Neural cell (in vitro differentiated cells): ENCODE measurements around the gene UNC45A. TPM values are rescaled to one million over a fixed set of nuclear protein-coding genes. Genes with fewer than 3 reads are reported as not detected.

Experiments
- H2AFZ ChIP-seq: fragments of 200-600, 300-800 bp; sonication (generic), shearing (Covaris generic); 2 replicates; pipeline ENCODE4 v1.6.0; 2014; ENCODE audit warnings: low read depth, mild to moderate bottlenecking, antibody characterized with exemption, low read length, moderate library complexity
- H3F3A ChIP-seq: fragments of 200-600 bp; shearing (Covaris generic); 2 replicates; pipeline ENCODE4 v1.6.1; 2016; ENCODE audit warnings: mild to moderate bottlenecking, moderate library complexity, mixed read lengths, antibody characterized with exemption, low read length; ENCODE audit not compliant: insufficient read depth, poor library complexity, severe bottlenecking
- H3K27ac ChIP-seq: fragments of 200-600, 300-800 bp; sonication (generic), shearing (Covaris generic); 2 replicates; pipeline ENCODE4 v1.5.1; 2014; ENCODE audit warnings: mild to moderate bottlenecking, low read length, moderate library complexity
- H3K27me3 ChIP-seq: fragments of 300-800, 200-600 bp; sonication (generic), shearing (Covaris generic); 2 replicates; pipeline ENCODE4 v1.6.0; 2014; ENCODE audit warnings: mild to moderate bottlenecking, low read depth, low read length, moderate library complexity; ENCODE audit not compliant: insufficient read depth
- H3K36me3 ChIP-seq: fragments of 300-800, 200-600 bp; sonication (generic), shearing (Covaris generic); 2 replicates; pipeline ENCODE4 v1.5.1; 2014; ENCODE audit warnings: mild to moderate bottlenecking, antibody characterized with exemption, low read length, moderate library complexity; ENCODE audit not compliant: insufficient read depth
- H3K4me2 ChIP-seq: fragments of 300-800, 200-600 bp; sonication (generic), shearing (Covaris generic); 2 replicates; pipeline ENCODE4 v1.6.0; 2014; ENCODE audit warnings: mild to moderate bottlenecking, low read length
- H3K4me3 ChIP-seq: fragments of 300-800, 200-600 bp; sonication (generic), shearing (Covaris generic); 2 replicates; pipeline ENCODE4 v1.5.1; 2014; ENCODE audit warnings: mild to moderate bottlenecking, low read length, moderate library complexity
- H3K79me2 ChIP-seq: fragments of 200-600 bp; shearing (Covaris generic); replicated peaks from 2 replicates; pipeline ENCODE4 v1.6.0; 2014; ENCODE audit warnings: mild to moderate bottlenecking, low read length, moderate library complexity; ENCODE audit not compliant: insufficient read depth
- H3K9ac ChIP-seq: fragments of 300-800, 200-600 bp; sonication (generic), shearing (Covaris generic); 2 replicates; pipeline ENCODE4 v1.6.1; 2016; ENCODE audit warnings: mild to moderate bottlenecking, low read length, mixed read lengths
- H3K9me2 ChIP-seq: fragments of 200-600 bp; shearing (Covaris generic); 2 replicates; pipeline ENCODE4 v1.6.1; 2016; ENCODE audit warnings: mild to moderate bottlenecking, low read length, mixed read lengths; ENCODE audit not compliant: insufficient read depth
- H3K9me3 ChIP-seq: fragments of 200-600, 300-800 bp; sonication (generic), shearing (Covaris generic); 2 replicates; pipeline ENCODE4 v1.6.1; 2016; ENCODE audit warnings: mild to moderate bottlenecking, mixed run types, low read length, moderate library complexity, mixed read lengths
- H4K20me1 ChIP-seq: fragments of 200-600 bp; shearing (Covaris generic); 2 replicates; pipeline ENCODE4 v1.6.1; 2016; ENCODE audit warnings: mild to moderate bottlenecking, mixed run types; ENCODE audit not compliant: insufficient read depth
- EP300 ChIP-seq: fragments of 450-650 bp; conservative IDR thresholded peaks from 2 replicates; pipeline ENCODE4 v1.6.1; 2014; ENCODE audit warnings: antibody characterized with exemption, mild to moderate bottlenecking, moderate library complexity; ENCODE audit not compliant: poor library complexity, severe bottlenecking
- EZH2 ChIP-seq: fragments of 200-600, 300-800 bp; shearing (Covaris generic), sonication (generic); IDR thresholded peaks from 2 replicates; pipeline ENCODE4 v1.6.1; 2014; ENCODE audit warnings: antibody characterized with exemption, low read length, borderline replicate concordance, mild to moderate bottlenecking; ENCODE audit not compliant: insufficient read depth, poor library complexity, severe bottlenecking
- MXI1 ChIP-seq: fragments of 450-650 bp; conservative IDR thresholded peaks from 2 replicates; pipeline ENCODE4 v1.6.1; 2014; ENCODE audit warnings: antibody characterized with exemption, mild to moderate bottlenecking; ENCODE audit not compliant: poor library complexity, severe bottlenecking
- POLR2AphosphoS5 ChIP-seq: IDR thresholded peaks from 2 replicates; pipeline ENCODE4 v1.6.1; 2012
- RAD21 ChIP-seq: fragments of 450-650 bp; conservative IDR thresholded peaks from 2 replicates; pipeline ENCODE4 v1.6.1; 2014; ENCODE audit warnings: antibody characterized with exemption, mild to moderate bottlenecking, moderate library complexity
- SMC3 ChIP-seq: fragments of 450-650 bp; conservative IDR thresholded peaks from 2 replicates; pipeline ENCODE4 v1.6.1; 2014; ENCODE audit warnings: antibody characterized with exemption, mild to moderate bottlenecking, moderate library complexity; ENCODE audit not compliant: poor library complexity
- TAF1 ChIP-seq: IDR thresholded peaks from 2 replicates; pipeline ENCODE4 v1.6.1; 2012; ENCODE audit warnings: low read depth
- polyA plus RNA-seq: library from polyadenylated mRNA; depleted of rRNA; stranded (reverse); fragments of >200 nt; gene quantifications from 2 replicates; pipeline ENCODE4 v1.2.3, GENCODE V29; 2014
- TF ChIP-seq, protein P1 (sequence below): fragments of 450-650 bp; IDR thresholded peaks from 2 replicates; pipeline ENCODE4 v1.5.1; 2014; ENCODE audit warnings: antibody characterized with exemption, mild to moderate bottlenecking, moderate library complexity; ENCODE audit not compliant: poor library complexity, severe bottlenecking
- TF ChIP-seq, protein P2 (sequence below): IDR thresholded peaks from 2 replicates; pipeline ENCODE4 v1.6.1; 2012; ENCODE audit warnings: borderline replicate concordance

UNC45A gene
- polyA plus RNA-seq, 1 donor from 2014 or later: 41.3 TPM

DNA sequence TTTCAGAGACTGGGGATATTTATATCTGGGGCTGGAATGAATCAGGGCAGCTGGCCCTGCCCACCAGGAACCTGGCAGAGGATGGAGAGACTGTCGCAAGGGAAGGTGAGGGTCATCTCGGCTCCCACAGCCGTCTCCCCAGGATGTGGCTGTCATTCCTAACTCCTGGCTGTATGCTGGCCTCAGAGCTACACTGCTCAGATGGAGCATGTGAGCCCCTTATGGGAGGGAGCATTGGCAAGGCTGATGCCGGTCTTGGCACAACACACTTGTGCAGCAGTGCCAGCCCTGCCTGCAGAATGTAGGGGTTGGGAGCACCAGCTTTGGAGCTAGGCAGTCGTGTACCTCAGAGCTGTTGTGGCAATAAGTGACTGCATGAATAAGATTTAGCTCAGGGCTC is 24.8 kb downstream of the UNC45A start:
- Histone ChIP-seq H4K20me1 (no peaks in the 10 kb centered on the region), H3K9me2 (no peaks in the 10 kb centered on the region), H2AFZ (no peak overlapping the region), H3K9ac (no peak overlapping the region), H3K27ac (no peak overlapping the region), H3K9me3 (no peaks in the 10 kb centered on the region), H3K4me2 (no peak overlapping the region), H3K36me3 (no peaks in the 10 kb centered on the region), H3K4me3 (no peak overlapping the region), H3F3A (no peaks in the 10 kb centered on the region), H3K27me3 (peaks cover 15% of the 10 kb centered on the region), H3K79me2 (no peaks in the 10 kb centered on the region)
- TF ChIP-seq TAF1: no peak
- TF ChIP-seq, protein P1, sequence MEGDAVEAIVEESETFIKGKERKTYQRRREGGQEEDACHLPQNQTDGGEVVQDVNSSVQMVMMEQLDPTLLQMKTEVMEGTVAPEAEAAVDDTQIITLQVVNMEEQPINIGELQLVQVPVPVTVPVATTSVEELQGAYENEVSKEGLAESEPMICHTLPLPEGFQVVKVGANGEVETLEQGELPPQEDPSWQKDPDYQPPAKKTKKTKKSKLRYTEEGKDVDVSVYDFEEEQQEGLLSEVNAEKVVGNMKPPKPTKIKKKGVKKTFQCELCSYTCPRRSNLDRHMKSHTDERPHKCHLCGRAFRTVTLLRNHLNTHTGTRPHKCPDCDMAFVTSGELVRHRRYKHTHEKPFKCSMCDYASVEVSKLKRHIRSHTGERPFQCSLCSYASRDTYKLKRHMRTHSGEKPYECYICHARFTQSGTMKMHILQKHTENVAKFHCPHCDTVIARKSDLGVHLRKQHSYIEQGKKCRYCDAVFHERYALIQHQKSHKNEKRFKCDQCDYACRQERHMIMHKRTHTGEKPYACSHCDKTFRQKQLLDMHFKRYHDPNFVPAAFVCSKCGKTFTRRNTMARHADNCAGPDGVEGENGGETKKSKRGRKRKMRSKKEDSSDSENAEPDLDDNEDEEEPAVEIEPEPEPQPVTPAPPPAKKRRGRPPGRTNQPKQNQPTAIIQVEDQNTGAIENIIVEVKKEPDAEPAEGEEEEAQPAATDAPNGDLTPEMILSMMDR: no peak
- TF ChIP-seq, protein P2, sequence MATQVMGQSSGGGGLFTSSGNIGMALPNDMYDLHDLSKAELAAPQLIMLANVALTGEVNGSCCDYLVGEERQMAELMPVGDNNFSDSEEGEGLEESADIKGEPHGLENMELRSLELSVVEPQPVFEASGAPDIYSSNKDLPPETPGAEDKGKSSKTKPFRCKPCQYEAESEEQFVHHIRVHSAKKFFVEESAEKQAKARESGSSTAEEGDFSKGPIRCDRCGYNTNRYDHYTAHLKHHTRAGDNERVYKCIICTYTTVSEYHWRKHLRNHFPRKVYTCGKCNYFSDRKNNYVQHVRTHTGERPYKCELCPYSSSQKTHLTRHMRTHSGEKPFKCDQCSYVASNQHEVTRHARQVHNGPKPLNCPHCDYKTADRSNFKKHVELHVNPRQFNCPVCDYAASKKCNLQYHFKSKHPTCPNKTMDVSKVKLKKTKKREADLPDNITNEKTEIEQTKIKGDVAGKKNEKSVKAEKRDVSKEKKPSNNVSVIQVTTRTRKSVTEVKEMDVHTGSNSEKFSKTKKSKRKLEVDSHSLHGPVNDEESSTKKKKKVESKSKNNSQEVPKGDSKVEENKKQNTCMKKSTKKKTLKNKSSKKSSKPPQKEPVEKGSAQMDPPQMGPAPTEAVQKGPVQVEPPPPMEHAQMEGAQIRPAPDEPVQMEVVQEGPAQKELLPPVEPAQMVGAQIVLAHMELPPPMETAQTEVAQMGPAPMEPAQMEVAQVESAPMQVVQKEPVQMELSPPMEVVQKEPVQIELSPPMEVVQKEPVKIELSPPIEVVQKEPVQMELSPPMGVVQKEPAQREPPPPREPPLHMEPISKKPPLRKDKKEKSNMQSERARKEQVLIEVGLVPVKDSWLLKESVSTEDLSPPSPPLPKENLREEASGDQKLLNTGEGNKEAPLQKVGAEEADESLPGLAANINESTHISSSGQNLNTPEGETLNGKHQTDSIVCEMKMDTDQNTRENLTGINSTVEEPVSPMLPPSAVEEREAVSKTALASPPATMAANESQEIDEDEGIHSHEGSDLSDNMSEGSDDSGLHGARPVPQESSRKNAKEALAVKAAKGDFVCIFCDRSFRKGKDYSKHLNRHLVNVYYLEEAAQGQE: no peak
- no peak for TF ChIP-seq POLR2AphosphoS5
- no peak for TF ChIP-seq SMC3
- TF ChIP-seq EP300: no peak
- TF ChIP-seq RAD21: no peak
- no peak for TF ChIP-seq EZH2
- no peak for TF ChIP-seq MXI1

DNA sequence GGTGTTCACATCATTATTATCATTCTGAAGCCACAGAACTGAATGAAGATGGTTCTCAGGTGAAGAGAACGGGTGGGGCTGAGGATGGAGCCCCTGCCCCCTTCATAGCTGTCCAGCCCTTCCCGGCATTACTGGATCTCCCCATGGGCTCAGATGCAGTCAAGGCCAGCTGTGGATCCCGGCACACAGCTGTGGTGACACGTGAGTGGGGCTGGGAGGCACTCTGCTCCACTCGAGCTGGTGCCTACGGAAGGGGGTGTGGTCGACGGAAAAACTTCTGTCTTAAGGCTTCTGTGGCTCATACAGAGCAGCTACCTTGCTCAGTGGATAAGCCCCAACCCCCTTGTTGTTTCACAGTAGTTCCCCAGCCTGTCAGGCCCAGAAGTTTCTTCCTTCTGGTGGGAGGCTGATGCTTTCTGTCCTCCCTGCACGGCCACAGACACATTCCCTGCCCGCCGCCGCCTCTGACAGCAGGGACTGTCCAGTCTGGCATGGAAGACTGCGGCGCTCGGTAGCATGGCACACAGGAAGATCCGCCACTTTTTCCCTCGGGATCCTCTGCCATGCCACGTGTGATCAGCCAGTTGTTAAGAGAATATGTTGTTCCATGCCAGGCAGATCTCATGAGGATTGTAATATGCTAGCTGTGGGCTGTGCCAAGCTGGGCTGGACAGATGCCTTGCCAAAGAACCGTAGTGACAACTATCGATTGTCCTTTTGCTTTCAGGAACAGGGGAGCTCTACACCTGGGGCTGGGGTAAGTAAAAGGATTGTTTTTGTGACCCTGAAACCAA is 25.4 kb downstream of the UNC45A start:
- peaks cover 15% of the 10 kb centered on the region for H3K27me3 ChIP-seq
- no peak overlapping the region for H2AFZ ChIP-seq
- no peaks in the 10 kb centered on the region for H3F3A ChIP-seq
- H4K20me1 ChIP-seq: no peaks in the 10 kb centered on the region
- H3K9ac ChIP-seq: no peak overlapping the region
- H3K9me2 ChIP-seq: no peaks in the 10 kb centered on the region
- H3K4me3 ChIP-seq: no peak overlapping the region
- TF ChIP-seq RAD21 (no peak), MXI1 (no peak), SMC3 (no peak), POLR2AphosphoS5 (no peak), EZH2 (no peak), EP300 (no peak)
- TF ChIP-seq, protein P1: no peak
- TF ChIP-seq, protein P2: no peak
- no peaks in the 10 kb centered on the region for H3K79me2 ChIP-seq
- no peak overlapping the region for H3K4me2 ChIP-seq
- no peak overlapping the region for H3K27ac ChIP-seq
- no peaks in the 10 kb centered on the region for H3K36me3 ChIP-seq
- no peaks in the 10 kb centered on the region for H3K9me3 ChIP-seq
